Left kidney (tissue), 2 donors: ENCODE results near the gene TGFB2. TPM values are rescaled to one million over a fixed set of nuclear protein-coding genes. Genes with fewer than 3 reads are reported as not detected.

Experiments
- DNase-seq: peaks from one replicate; pipeline ENCODE4 v3.0.0-alpha.2; 2013
- polyA plus RNA-seq: library from polyadenylated mRNA; unstranded; fragments of 120-200 nt; gene quantifications from one replicate; pipeline ENCODE4 v1.2.1, GENCODE V29; 2013; ENCODE audit not compliant: insufficient read length

Gene TGFB2
- polyA plus RNA-seq, 1 donor = 14.0 TPM

DNA sequence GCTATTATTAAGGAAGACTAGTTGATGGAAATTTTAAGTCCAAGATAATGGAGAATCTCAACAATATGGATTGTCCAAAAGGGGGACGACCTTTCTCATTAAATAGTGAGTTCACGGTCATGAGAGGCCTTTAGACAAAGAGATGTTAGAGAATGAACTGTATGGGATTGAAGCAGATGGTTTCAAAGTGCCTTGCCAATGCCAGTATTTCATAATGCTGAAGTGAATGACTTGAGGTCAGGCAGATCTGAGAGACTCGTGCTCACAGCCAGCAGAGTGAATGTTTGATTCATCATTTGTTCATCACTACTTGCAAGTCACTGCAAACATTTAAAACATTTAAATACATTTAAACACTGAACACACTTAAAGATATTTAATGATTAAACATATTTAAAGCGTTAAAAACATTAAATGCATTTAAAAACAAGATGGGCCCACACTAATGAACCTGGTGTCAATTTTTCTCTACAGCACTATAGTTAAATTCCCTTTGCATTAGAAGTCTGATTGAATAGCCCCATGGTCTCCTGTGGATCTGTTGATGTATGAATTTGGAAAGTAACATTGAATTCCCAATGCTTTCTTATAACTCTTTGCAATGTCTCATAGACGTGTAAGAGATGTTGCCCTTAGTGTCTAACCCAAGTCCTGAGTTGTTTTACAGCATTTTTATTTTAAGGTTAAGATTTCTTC, 80.7 kb downstream of the TGFB2 start:
- no peak for DNase-seq

DNA sequence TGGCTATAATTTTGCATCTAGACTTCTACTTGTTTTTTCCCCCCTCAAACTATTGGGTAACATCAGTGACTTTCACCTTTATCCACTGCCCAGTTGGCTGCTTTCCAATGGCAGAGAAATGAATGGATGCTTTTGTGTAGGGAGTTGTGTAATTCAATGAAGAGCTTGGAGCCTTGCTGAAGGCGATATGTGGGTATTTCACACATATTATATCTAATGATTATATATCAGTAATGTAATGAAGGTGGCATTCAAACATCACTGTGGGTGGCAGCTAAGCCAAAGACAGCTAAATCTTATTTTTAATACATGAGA, 81.2 kb downstream of the TGFB2 start:
- no peak for DNase-seq

GRCh38 chr1:218429301-218429700, 84.2 kb downstream of the TGFB2 start:
- DNase-seq = no peak

DNA sequence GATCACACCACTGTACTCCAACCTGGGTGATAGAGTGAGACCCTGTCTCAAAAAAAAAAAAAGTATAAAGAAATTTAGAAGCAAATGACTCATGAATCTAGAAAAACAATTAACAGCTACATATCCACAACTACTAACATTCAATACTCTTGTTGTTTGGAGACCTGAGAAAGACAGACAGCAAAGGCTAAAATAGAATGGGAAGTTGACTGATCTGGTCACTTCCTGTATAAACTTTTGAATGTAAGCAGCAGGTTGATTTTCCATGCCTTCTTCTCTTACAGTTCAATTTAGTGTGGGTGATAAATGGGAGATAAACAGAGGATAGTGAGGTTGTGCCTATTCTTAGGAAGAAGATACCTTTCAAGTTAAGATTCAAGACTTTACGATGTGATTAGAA, 85.2 kb downstream of the TGFB2 start:
- DNase-seq = no peak

- DNase-seq = no peak
Measured at GRCh38 chr1:218430822-218431221, 85.7 kb downstream of the TGFB2 start.

- no peak for DNase-seq
Measured at GRCh38 chr1:218431476-218431875, 86.3 kb downstream of the TGFB2 start.

- peak; percentile 25 for DNase-seq
Measured at GRCh38 chr1:218433744-218434143, 88.6 kb downstream of the TGFB2 start.

GRCh38 chr1:218435528-218435927, 90.4 kb downstream of the TGFB2 start:
- DNase-seq = no peak

GRCh38 chr1:218436346-218436745, 91.2 kb downstream of the TGFB2 start:
- DNase-seq = no peak

DNA sequence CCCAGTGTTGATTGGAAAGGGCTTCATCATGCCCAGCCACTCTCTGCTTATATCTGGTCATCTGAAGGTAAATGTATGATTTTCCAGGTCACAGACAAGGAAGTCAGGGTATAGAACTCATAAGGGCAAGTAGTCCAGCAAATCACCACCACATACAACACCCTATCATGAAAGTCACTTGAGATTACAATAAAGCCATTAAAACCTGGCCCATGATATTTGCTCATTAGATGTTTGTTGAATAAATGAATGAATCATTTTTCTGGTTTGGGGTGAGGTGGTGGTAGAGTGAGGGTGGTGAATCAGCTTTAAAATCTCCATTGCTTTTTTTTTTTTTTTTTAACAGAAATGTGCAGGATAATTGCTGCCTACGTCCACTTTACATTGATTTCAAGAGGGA, 91.9 kb downstream of the TGFB2 start:
- DNase-seq = no peak

GRCh38 chr1:218439541-218440295, 94.6 kb downstream of the TGFB2 start:
- no peak for DNase-seq

GRCh38 chr1:218443255-218443654, 98.1 kb downstream of the TGFB2 start:
- no peak for DNase-seq

DNA sequence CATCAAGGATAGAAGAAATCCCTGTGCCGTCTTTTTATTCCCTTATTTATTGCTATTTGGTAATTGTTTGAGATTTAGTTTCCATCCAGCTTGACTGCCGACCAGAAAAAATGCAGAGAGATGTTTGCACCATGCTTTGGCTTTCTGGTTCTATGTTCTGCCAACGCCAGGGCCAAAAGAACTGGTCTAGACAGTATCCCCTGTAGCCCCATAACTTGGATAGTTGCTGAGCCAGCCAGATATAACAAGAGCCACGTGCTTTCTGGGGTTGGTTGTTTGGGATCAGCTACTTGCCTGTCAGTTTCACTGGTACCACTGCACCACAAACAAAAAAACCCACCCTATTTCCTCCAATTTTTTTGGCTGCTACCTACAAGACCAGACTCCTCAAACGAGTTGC, 99.0 kb downstream of the TGFB2 start:
- DNase-seq = no peak

- DNase-seq = no peak
Measured at GRCh38 chr1:218444588-218444987, 99.5 kb downstream of the TGFB2 start.

GRCh38 chr1:218447010-218447689, 102.0 kb downstream of the TGFB2 start:
- no peak for DNase-seq

DNA sequence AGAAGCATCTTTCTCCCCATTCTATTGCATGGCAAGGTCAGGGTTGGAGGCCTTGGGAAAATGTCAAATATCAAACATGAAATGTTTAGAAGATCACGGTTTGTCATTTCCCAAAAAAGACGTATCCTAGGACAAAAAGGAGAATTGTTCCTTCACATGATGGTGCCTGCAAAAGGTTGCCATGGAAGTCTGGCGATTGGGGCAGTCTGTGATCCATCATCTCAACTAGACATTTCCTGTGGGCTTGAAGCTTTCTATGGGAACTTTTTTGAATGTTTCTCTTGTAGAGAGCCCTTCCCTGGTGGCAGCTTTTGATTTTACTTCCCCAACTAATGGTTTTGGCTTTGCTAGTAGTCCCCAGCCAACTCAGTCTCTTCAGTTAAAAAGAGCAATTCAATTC, 106.3 kb downstream of the TGFB2 start:
- no peak for DNase-seq

- no peak for DNase-seq
Measured at GRCh38 chr1:218454700-218455282, 109.7 kb downstream of the TGFB2 start.

DNA sequence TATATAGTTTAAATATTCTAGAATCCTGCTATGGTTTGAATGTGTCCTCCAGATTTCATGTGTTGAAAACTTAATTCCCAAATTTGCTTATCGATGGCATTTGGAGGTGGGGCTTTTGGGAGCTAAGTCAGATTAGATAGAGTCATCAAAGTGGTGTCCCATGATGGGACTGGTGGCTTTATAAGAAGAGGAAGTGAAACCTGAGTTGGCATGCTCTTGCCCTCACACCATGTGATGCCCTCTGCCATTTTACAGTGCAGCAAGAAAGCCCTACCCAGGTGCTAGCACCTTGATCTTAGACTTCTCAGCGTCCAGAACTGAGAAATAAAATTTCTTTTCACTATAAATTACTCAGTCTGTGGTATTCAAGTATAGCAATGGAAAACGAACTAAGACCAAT, 111.3 kb downstream of the TGFB2 start:
- DNase-seq = no peak

- no peak for DNase-seq
Measured at GRCh38 chr1:218459450-218459849, 114.3 kb downstream of the TGFB2 start.

DNA sequence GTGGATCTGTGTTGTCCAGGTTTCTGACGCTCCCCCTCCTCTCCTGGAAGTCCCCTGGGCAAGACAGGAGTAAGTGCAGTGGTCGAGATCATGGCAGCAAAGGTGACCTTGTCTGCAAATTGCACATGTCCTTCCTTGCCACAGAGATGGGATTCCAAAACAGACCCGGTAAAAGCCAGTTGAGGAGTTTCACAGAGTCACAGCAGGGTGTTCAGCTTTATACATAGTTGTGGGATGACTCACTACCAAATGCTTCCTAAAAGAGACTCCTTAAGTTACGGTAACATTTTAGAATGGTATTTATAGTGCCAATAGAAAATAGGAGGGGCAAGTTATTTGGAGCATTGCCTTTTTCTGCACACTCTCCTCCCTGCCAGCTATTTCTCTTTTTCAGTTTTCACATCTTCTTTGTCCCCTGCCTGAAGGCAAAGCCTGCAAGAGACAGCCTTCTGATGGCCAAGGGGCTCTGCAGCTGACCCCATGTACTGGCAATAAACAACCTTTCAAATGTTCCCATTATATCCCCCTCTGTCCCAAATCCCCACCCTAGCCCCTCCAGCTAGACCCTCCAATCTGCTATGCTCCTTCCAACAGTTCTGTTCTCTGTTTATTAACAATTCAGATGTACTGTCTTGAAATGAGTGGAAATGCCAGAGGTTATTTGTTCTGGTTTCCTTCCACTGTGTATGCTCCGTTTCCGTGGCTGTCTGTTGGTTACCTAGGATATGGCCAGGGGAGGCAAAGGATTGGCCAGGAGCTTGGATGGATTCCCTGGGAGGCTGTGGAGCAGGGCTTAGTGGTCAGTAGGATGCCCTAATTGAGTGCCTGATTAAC, 115.0 kb downstream of the TGFB2 start:
- DNase-seq = no peak

DNA sequence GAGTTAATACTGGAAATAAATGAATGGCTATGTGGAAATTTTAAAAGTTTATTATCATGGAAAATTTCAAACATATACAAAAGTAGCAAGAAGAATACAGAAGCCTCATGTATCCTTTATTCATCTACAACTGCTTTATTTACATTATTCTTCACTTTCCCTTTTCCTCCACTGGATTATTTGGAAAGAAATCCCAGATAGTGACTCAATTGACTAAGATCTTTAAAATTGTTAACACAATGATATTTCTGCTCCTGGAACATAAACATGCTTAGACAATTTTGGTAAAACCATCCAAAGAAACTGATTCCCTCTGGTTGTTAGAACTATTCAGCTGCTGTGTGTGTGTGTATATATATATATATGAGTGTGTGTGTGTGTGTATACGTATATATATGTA, 116.2 kb downstream of the TGFB2 start:
- no peak for DNase-seq

GRCh38 chr1:218462116-218462515, 117.0 kb downstream of the TGFB2 start:
- DNase-seq = no peak
